ENCODE data around the gene PWWP2B.

Gene PWWP2B

DNA sequence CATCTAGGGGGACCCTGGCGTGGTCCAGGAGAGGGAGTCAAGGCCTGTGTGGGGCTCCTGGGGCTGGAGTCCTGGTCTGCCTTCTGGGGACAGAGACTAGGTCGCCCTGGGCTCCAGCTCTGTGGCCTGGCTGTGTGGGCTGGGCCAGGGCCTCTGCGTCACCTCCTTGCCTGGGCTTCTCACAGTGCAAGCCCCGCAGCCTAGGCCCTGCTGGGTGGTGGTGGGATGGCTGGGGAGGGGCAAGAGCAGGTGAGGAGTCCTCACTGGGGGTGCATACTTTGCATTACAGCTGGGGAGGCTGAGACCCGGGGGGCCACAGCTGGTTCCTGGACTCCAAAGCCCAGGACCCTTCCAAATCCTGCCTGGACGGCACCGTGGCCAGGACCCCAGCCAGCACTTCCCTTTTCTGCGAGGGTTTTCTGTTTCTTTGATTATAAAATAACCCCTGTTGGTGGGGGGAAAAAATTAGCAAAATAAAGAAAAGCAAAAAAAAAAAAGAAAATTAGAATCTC lies 23.5 kb downstream of the PWWP2B start:
- no peak for DNase-seq

DNA sequence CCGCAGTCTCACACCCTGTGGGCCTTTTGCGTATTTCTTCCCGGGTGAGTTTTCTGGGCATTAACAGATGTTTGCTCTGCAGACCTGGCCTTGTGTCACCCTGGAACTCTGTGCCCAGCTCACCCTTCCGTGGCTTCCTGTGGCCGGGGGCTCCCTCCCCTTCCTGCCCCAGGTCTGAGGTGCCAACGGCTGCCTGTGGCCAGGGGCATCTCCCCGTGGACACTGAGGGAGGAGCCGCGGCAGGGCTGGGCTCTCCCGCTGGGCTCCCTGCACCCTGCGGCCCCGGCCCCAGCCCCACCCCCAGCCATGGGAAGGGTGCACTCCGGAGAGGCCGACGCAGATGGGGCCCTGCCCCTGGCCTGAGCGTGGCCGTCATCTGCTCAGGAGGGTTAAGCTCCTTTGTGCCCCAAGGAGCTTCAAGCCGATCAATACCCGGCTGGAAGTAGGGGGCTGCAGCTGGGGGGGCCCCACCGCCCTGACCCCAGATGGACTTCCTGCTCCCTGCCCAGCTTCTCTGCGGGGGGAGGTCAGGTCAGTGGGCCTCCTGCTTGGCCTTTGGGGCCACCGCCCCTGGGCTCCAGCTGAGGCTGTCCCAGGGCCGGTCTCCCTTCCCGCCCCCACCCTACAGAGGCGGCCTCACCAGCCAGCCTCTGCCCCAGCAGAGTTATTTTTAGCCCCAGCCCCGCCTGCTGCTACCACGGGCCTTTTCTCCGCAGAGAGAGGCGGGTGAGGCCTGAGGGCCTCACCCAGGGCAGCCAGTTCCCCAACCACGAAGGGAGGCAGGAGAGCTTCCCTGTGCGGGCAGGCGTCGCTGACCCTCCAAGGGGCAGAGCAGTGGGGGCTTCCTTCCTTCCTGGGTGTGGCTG lies 24.2 kb downstream of the PWWP2B start:
- no peak for DNase-seq

DNA sequence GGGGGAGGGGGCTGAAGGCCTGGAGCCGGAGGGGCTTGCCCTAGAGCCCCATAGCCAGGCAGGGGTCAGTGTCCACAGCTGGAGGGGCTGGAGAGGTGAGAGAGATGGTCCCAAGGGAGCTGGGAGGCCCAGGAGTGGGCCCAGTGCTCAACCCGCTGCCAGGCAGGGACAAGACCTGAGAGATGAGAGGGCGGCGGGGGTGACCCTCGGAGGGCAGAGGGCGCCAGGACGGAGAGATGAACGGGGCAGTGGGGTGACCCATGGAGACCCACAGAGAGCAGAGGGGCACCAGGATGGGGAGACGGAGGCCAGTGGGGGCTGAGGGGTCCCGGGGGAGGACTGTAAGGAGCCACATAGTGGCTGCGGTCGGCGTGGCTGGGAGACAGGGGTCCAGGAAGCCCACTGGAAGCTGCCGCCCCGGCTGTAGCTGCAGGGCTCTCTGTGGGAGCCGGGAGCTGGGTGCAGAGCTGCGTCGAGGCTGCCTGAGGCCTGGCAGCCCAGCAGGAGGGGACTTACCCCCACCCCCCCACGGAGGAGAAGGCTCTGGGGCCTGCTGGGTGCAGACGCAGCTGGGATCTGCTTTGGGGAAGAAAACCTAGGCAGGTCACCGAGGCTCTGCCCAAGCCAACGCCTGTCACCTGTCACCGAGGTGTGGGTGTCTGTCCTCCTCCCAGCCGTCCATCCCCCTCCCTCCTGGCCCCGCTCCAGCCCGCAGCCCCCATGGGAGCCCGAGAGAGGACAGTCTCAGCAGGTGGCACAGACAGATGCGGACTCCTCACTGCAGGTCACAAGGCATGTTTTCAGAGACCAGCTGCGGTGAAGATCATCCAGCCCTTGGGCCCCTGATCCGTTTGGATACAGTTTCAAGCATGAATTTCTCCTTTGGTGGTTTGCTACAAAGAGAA lies 25.1 kb downstream of the PWWP2B start:
- DNase-seq: no peak

DNA sequence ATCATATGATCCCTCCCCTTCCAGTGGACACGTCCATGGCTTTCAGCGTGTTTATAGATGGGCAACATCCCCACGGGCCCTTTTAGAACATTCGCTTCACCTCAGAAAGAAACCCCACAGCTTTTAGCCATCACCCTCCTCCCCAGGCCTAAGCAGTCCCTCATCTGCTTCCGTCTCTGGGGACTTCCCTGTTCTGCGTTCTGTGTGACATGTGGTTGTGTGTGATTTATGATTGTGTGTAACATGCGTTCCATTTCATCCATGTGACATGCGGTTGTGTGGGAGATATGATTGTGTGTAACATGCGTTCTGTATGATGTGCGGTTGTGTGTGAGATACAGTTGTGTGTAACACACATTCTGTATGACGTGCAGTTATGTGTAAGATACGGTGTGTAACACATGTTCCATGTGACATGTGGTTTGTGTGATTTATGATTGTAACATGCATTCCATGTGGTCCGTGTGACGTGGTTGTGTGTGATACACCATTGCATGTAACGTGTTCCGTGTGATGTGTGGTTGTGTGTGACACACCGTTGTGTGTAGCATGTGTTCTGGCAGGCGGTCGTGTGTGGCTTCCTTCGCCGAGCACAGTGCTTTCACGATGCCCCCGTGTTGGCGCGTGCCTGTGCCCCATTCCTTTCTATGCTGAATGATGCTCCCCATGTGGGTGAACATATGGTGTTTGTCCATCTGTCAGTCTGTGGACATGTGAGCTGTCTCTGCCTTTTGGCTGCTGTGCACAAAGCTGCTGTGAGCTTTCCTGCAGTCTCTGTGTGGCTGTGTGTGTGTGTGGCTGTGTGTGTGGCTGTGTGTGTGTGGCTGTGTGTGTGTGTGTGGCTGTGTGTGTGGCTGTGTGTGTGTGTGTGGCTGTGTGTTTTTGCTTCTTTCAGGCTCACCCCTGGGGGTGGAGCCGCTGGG lies 26.2 kb downstream of the PWWP2B start:
- DNase-seq: no peak

DNA sequence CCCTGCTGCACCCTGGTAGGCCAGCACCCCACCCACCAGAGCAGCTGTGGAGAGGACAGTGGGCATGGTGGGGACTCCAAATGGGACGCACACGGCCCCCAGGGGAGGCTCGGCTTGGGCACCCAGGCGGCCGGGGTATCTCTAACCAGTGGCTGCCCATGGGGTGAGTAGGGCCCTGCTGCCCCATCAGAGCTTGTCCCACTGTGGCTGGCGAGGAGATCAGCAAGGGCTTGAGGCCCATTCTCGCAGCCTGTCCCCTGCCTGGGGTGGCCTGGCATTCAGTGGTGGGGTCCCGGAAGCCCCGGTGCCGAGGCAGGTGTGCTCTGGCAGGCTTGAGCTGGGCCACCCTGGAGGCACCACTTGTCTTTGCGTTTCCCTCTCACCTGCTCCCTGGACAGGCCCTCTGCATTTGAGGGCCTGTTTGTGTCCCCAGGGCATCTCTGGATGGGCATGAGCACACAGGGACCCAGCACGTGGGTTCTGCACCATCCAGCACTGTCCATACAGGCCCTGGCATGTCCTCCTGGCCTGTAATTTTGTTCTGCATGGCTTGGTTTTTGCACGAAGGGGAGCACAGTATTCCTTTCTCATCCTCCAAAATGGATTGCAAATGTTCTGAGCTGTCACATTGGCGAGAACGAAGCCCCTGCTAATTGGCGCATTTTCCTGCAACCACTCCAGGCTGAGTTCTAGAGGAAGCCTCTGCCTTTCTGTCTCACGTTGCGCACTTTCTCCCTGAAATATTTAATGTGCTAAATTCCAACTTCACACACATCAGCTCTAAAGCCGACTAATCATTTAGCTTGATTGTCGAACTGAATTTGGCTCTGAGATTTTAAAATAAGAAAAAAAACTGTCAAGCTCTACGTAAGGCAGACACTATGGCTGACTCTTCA lies 27.2 kb downstream of the PWWP2B start:
- DNase-seq: no peak

DNA sequence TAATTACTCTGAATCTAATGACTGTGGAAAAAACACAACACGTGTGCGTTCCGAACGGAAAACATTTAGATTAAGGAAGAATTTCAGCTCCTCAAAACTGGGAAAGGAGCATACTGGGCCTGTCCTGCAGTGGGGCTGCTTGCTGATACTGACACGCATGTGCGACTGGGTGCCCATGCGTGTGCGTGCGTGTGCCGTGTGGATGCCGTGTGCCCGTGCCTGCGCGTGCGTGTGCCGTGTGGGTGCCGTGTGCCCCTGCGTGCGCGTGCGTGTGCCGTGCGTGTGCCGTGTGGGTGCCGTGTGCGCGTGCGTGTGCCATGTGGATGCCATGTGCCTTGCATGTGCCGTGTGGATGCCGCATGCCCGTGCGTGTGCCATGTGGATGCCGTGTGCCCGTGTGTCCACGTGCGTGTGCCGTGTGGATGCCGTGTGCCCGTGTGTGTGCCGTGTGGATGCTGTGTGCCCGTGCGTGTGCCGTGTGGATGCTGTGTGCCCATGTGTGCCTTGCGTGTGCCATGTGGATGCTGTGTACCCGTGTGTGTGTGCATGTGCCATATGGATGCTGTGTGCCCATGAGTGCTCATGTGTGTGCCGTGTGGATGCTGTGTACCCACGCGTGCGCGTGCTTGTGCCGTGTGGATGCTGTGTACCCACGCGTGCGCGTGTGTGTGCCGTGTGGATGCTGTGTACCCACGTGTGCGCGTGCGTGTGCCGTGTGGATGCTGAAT lies 28.2 kb downstream of the PWWP2B start:
- no peak for DNase-seq

DNA sequence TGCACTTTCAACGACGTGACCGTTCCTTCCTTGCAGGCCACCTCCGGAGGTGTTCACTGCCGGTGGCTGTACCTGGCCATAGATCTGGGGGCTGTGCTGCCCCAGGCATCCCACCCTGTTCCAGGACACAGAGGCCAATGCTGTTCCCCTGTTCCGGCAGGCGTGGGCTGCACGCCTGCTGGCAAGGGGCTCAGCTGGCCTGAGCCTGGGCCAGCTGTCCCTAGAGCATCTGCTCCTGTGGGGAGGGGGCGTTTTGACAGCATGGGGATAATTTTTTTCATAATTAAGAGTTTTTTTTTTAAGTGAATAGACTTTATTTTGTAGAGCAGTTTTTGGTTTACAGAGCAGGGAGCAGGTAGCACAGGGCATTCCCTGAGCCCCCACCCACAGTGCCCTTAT lies 28.8 kb downstream of the PWWP2B start:
- DNase-seq: no peak

DNA sequence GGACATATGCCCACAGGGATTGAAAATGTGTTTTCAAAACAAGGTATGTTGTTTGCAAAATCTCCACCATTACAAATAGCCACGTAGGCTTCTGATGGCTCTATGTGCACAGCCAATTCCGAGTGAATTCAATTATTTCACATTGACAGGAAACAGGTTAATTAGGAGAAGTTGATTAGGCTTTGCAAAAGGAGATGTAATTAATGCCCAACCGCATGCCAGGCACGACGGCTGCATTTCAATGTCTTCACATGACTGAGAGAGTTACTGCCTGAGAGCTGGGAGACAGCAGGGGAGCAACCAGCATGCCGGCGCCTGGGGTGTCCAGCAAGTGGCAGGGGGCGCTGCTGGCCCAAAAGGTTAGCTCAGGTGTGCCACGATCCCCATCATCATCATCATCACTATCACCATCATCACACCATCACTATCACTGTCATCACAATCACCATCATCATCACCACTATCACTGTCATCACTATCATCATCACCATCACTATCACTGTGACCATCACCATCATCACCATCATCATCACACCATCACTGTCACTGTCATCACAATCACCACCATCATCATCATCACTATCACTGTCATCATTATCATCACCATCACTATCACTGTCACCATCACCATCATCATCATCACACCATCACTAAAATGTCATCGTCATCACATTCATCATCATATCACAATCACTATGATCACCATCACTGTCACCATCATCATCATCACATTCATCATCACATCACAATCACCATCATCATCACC lies 30.2 kb downstream of the PWWP2B start:
- no peak for DNase-seq

DNA sequence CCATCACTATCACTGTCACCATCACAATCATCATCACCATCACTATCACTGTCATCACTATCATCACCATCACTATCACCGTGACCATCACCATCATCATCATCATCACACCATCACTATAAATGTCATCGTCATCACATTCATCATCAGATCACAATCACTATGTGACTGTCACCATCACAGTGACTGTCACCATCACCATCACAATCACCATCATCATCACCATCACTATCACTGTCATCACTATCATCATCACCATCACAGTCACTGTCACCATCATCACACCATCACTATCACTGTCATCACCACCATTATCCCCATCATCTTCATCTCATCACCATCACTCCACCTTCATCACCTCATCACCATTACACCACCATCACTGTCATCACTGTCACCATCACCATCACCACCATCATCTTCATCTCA lies 31.0 kb downstream of the PWWP2B start:
- no peak for DNase-seq

DNA sequence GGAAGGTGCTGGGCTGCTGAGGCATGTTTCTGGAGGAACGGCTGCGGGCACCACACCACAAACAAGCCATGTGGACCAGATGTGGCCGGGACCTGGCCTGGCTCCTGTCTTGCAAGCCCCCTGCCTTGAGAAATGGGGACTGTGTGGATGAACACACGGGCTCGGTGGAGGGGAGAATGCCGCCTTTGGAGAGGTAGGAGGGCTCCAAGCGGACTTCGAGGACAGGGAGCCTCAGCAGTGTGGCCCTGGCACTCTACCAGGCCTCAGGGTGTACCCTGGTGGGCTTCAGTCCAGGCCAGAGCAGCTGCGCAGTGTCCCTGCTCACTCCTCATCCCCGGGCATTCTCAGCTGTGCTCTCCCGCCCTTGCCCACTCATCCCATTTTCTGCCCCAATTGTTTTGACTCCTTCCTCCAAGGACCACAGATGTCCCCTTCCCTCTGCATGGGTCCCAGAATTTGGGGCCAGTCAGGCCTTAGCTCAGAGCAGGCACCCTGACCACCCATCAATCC lies 31.5 kb downstream of the PWWP2B start:
- DNase-seq: no peak

DNA sequence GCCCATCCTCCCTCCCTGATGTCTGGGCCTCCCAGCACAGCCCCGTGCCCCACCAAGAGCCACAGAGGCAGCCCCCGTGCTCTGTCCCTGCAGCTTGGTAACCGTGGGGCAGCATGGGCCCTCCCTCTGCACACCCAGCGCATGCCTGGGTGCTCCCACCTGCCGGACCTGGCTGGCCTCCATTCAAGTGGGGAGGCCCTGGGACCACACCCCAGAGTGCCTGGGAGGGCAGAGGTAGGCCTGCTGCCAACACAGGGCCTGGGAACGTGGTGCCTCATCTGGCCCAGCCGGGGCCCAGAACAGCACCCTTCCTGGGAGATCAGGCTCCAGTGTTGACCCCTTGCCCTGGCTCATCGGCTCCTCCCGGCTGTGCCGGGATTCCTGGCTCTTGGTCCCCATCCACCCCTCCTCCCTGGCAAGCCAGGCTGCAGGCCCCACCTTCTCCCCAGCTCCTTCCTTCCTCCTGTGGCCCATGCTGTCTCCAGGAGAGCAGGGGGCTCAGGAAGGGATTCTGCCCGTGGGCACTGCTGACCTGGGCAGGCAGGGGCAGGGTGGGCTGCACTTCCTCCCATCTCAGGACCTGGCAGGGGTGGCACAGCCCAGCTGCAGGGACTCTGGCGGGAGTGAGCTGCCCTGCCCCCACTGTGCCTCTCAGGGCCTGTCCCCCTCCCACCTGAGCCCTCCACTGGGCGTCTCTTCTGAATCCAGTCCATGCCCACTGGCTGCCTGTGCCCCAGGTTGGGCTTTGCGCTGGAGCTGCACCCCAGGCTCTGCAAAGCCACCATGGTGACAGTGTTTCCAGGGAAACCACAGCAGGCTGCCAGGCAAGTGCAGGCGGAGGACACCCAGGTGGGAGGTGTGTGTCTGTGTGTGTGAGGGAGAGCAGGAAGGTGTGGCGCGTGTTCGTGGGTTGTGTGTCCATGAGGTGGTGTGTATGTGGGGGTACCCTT lies 32.6 kb downstream of the PWWP2B start:
- DNase-seq: no peak

DNA sequence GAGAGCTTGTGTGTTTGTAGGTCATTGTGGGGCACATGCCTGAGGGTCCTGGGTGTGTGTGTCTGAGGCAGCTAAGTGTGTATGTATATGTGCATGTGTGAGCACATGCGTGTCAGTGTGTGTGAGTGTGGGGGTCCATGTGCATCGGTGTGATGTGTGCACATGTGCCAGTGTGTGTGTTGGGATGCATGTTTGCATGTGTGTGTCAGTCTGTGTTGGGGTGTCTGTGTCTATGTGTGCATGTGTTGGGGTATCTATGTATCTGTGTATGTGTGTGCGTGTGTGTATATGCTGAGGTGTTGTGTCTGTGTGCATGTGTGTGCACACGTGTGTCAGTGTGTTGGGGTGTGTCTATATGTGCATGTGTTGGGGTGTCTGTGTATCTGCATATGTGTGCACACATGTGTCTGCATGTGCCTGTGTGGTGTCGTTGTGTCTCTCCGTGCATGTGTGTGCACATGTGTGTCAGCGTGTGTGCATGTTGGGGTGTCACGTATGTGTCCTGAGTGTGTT lies 33.3 kb downstream of the PWWP2B start:
- DNase-seq: no peak

DNA sequence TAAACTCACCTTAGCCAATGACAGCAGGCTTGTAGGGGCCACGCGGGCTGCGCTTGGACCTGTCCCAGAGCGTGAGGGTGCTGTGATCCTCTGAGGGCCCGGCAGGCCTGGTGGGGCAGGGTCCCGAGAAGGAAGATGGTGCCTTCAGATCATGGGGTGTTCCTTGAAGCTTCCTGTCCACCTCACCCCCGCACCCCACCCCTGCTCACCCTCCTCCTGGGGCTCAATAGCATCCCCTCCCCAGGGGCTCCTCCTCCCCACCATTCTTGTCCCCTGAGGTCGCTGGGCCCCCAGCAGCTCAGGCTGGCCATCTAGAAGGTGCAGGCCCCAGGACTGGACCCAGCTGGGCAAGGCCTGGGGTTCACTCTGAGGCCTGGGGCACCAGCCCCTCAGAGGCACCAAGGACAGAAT lies 33.9 kb downstream of the PWWP2B start:
- DNase-seq: no peak

DNA sequence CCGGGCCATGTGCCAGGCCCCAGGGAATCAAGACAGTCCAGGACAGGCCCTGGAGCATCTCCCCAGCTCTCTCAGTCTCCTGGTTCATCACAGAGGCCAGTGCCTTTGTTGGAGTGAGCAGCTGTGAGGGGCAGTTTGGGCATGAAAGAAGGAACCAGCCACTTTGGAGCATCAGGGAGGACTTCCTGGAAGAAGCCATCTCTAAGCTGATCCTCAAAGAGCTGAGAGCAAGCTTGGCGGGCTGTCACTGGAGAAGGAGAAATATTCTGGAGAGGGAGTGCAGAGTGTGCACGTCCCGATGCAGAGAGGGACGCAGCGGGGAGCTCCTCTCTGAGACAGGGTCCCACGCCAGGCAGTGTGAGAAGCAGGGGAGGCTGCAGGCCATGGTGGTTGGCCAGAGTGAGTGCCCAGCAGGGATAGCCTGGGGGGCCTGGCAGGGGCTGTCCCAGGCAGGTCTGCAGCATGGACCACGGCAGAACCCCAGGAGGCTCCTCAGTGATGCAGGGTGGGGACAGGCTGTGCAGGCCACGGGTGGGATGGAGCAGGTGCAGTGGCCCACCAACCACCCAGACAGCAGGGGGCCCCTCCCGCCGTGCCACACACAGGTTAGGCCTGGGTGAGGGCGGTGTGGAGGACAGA lies 34.7 kb downstream of the PWWP2B start:
- DNase-seq: no peak

DNA sequence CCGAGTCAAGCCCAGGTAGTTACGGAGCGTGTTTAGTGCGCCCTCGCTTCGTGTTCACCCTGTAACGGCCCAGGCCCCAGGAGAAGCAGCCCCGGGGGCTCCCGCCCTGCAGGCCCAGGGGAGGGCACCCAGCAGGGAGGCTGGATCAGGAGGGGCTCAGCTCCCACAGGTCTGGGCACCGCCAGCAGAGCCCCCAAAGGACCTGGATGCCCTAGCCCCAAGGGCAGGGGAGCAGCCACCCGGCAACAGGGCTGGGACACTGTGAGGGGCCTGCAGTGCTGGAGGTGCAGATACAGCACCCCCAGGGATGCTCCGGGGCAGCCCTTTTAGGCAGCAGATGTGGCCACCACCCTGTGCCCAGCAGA lies 35.2 kb downstream of the PWWP2B start:
- DNase-seq: no peak

DNA sequence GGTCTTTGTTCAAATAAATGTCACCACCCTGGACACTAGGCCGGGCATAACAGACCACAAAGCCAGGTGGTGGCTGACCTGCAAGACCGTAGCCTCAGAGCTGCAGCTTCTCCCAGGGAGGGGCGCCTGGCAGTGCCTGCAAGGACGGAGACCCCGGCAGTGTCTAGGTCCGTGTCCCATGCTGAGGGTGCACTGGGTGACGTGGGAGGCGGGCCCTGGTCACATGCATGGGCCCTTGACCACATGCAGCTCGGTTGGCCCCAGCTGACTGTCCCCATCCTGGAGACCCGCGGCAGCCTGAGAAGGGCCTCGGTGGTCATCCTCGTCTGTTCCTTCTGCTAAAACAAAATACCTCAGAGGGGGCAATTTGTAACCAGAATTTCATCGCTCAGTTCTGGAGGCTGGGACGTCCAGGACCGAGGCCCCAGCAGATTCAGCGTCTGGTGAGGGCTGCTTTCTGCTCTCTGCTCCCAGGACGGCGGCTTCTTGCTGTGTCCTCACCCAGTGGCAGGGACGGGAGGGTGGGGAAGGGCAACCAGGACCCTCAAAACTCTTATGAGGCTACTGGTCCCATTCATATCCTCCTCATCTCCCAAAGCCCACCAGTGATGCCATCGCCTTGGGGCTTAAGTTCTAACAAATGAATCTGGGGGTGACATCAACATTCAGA lies 36.8 kb downstream of the PWWP2B start:
- no peak for DNase-seq

DNA sequence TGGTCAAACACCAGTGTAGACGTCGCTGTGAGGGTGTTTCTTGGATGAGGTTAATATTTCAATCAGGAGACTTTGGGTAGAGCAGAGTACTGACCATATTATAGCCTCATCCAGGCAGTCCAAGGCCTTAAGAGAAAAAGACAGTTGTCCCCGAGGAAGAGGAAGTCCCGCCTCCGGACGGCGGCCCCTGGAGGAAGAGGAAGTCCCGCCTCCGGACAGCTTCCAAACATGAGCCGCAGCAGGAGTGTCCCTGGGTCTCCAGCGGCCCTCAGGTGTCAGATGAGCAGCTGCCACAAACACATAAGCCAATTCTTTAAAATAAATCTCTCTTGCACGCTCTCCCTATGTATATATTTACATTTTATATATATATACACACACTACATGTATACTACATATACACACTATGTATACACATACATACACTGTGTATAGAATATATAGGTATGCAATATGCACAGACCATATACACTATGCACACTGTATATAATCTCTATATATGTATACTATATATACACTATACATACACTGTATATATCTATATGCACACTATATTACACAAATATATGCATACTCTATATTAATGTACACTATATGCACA lies 37.5 kb downstream of the PWWP2B start:
- no peak for DNase-seq
